Thyroid gland (tissue), 4 donors: Measurements from ENCODE around the gene HRG. TPM values are rescaled to one million over a fixed set of nuclear protein-coding genes. Genes with fewer than 3 reads are reported as not detected.

Experiments used
- DNase-seq, 2 donors: peaks; one replicate each; pipeline ENCODE4 v3.0.0-alpha.2; 2019
- H3K27ac ChIP-seq, 3 donors: fragments of 200-600 bp; sonication (generic); 1 replicate in 2 of 3; 2 replicates in 1 of 3; pipeline ENCODE4 v1.5.1; 2016 to 2019; ENCODE audit warnings: mild to moderate bottlenecking in 1 of 3, moderate library complexity in 1 of 3
- H3K27me3 ChIP-seq: fragments of 200-600 bp; sonication (generic); one replicate; pipeline ENCODE4 v1.5.1; 2019
- H3K36me3 ChIP-seq, 2 donors: fragments of 200-600 bp; sonication (generic); one replicate each; pipeline ENCODE4 v1.5.1; 2016 to 2019
- H3K4me1 ChIP-seq, 2 donors: fragments of 200-600 bp; sonication (generic); one replicate each; pipeline ENCODE4 v1.5.1; 2017 to 2019
- H3K4me3 ChIP-seq, 3 donors: fragments of 200-600 bp; sonication (generic); replicated peaks in 1 of 3; 1 replicate in 2 of 3; 2 replicates in 1 of 3; pipeline ENCODE4 v1.5.1; 2016; ENCODE audit warnings: mild to moderate bottlenecking in 1 of 3
- H3K9me3 ChIP-seq: fragments of 200-600 bp; sonication (generic); one replicate; pipeline ENCODE4 v1.5.1; 2017
- POLR2A ChIP-seq, 2 donors: fragments of 450-650 bp; IDR thresholded peaks; one replicate each; pipeline ENCODE4 v1.6.1; 2017; ENCODE audit warnings: antibody characterized with exemption in 2 of 2, mild to moderate bottlenecking in 2 of 2, moderate library complexity in 1 of 2
- WGBS, 2 donors: methylation state at CpG; one replicate each; pipeline ENCODE4 v1.1.5; 2017; 5-methylcytosine and 5-hydroxymethylcytosine counted together
- intact Hi-C: fragments of 100-400 bp; cut with DNase I; formaldehyde crosslinking; loops from one replicate; pipeline ENCODE4 v1.15.1; 2023
- total RNA-seq, 4 donors: library from RNA; depleted of rRNA; stranded (reverse); fragments of >200 nt; gene quantifications; one replicate each; pipeline ENCODE4 v1.2.3, GENCODE V29; 2016
- TF ChIP-seq, protein P1 (sequence below), 6 experiments: fragments of 200-600 bp in 3 of 6; fragments of 450-650 bp in 3 of 6; sonication (generic) in 3 of 6; IDR thresholded peaks; one replicate each; pipeline ENCODE4 v1.5.1; 2016 to 2019; ENCODE audit warnings: antibody characterized with exemption in 6 of 6, mild to moderate bottlenecking in 2 of 6, inconsistent platforms in 1 of 6, moderate library complexity in 1 of 6

HRG gene
- total RNA-seq, 4 donors from 2014 or later: 0.34 TPM; not detected in 3

DNA sequence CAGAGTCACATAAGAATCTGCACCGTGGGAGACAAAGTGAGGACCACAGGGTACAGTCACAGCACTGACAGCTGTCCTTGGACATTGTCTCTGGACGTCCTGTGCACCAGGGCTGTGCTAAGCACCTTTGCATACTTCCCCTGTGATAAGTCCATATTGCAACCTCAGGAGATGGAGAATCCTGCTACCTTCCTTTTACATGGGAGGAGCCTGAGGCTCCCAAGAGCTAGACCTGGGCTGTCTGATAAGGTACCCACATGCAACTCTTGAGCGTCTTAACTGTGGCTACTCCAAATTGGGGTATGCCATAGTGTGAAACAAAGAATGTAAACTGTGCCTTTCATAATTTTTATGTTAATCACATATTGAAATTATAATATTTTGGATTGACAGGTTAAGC, 28.1 kb upstream of the HRG start:
- intact Hi-C loops: no loop called here
- no peaks in the 10 kb centered on the region for H3K27me3 ChIP-seq
- WGBS, 2 donors: 70 to 87% methylated on average over 3 of the region's 3 CpGs
- H3K36me3 ChIP-seq: no peaks in the 10 kb centered on the region
- H3K27ac ChIP-seq: no peak overlapping the region
- no peak for TF ChIP-seq POLR2A (IDR thresholded peaks at IDR 0.05)
- TF ChIP-seq, protein P1, sequence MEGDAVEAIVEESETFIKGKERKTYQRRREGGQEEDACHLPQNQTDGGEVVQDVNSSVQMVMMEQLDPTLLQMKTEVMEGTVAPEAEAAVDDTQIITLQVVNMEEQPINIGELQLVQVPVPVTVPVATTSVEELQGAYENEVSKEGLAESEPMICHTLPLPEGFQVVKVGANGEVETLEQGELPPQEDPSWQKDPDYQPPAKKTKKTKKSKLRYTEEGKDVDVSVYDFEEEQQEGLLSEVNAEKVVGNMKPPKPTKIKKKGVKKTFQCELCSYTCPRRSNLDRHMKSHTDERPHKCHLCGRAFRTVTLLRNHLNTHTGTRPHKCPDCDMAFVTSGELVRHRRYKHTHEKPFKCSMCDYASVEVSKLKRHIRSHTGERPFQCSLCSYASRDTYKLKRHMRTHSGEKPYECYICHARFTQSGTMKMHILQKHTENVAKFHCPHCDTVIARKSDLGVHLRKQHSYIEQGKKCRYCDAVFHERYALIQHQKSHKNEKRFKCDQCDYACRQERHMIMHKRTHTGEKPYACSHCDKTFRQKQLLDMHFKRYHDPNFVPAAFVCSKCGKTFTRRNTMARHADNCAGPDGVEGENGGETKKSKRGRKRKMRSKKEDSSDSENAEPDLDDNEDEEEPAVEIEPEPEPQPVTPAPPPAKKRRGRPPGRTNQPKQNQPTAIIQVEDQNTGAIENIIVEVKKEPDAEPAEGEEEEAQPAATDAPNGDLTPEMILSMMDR (IDR thresholded peaks at IDR 0.05): no peak
- no peak overlapping the region for H3K4me3 ChIP-seq
- DNase-seq: no peak
- no peaks in the 10 kb centered on the region for H3K9me3 ChIP-seq
- H3K4me1 ChIP-seq: peaks cover 0 to 7% of the 10 kb centered on the region in 2 donors

DNA sequence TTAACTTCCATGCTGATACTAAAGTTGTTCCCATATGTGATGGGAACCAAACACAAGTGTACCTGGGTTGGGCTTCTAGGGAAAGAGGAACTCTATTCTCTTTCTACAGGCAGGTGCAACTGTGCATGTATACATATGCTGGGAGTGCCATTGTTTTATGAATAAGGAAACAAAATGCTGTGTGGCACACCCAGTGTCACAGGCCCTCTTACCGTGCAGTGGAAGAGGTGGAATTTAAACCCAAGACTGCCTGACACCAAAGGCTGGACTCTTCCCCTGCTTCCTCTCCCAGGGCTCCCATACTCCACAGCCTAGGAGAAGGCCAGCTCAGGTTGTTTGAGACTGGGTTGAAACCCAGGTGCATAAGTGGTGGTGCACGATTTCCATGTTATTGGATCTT, 27.6 kb upstream of the HRG start:
- peaks cover 0 to 7% of the 10 kb centered on the region in 2 donors for H3K4me1 ChIP-seq
- intact Hi-C loops: no loop called here

DNA sequence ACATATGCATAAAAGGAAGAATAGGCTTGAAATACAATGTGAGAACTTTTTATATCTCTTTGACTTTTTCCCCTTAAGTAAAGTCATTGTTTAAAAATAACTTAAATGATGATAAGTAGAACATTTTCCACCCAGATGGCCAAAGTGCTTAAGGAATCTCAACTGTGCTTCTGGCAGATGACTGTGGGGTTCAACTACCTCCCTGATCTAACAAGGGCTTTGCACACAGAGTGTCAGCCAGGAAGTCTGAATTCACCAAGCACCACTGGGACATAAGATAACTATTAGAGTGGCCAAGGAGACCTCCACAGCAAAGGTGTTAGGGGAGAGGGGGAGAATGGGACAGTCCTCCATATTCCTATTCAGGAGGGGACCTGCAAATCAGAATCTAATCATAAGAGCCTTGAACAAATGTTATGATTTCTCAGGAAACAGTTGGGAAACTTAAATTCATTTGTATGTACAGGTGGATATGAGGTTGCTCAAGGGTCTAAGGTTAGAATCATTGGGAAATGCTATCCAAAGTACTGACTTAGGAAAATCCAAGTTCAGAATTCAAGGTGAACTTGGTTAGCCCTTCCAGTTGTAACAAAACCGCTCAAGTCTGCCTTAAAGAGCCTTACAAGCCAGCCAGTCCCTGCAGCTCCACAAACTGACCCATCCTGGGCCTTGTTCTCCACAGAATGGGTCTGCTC, 25.9 kb upstream of the HRG start, which contains the start of gene FETUB:
Gene FETUB (plus strand): TSS at position 622 of the 695 bp plus-strand sequence. CDS start 62 bp downstream, at position 684.
- TF ChIP-seq POLR2A (IDR thresholded peaks at IDR 0.05): no peak
- TF ChIP-seq, protein P1 (IDR thresholded peaks at IDR 0.05): no peak
- no peaks in the 10 kb centered on the region for H3K36me3 ChIP-seq
- H3K4me3 ChIP-seq: no peak within 1 kb of the TSS
- WGBS, 2 donors: 82 to 86% methylated on average over 1 of the region's 1 CpG
- H3K4me1 ChIP-seq: peaks cover 0 to 7% of the 10 kb centered on the region in 2 donors
- no peak within 1 kb of the TSS for H3K27ac ChIP-seq
- no peaks in the 10 kb centered on the region for H3K9me3 ChIP-seq
- intact Hi-C loops: no loop called here
- no peaks in the 10 kb centered on the region for H3K27me3 ChIP-seq
- DNase-seq: no peak

More for the DNA sequence above, 27.6 kb upstream of the HRG start:
- no peak overlapping the region for H3K27ac ChIP-seq
- no peaks in the 10 kb centered on the region for H3K9me3 ChIP-seq
- TF ChIP-seq, protein P1 (IDR thresholded peaks at IDR 0.05): no peak
- TF ChIP-seq POLR2A (IDR thresholded peaks at IDR 0.05): no peak
- no peak overlapping the region for H3K4me3 ChIP-seq
- no peak for DNase-seq
- no peaks in the 10 kb centered on the region for H3K27me3 ChIP-seq
- WGBS, 2 donors: 81 to 92% methylated on average over 2 of the region's 2 CpGs
- H3K36me3 ChIP-seq: no peaks in the 10 kb centered on the region

DNA sequence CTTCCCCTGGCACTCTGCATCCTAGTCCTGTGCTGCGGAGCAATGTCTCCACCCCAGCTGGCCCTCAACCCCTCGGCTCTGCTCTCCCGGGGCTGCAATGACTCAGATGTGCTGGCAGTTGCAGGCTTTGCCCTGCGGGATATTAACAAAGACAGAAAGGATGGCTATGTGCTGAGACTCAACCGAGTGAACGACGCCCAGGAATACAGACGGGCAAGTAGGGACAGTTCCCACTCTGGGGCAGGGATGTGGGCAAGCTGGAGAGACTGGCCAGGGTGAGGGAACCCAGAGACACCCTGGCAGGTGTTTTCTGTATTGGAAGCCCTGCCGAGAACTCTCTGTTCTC, 25.4 kb upstream of the HRG start:
- H3K9me3 ChIP-seq: no peaks in the 10 kb centered on the region
- H3K4me3 ChIP-seq: no peak overlapping the region
- no peaks in the 10 kb centered on the region for H3K36me3 ChIP-seq

DNA sequence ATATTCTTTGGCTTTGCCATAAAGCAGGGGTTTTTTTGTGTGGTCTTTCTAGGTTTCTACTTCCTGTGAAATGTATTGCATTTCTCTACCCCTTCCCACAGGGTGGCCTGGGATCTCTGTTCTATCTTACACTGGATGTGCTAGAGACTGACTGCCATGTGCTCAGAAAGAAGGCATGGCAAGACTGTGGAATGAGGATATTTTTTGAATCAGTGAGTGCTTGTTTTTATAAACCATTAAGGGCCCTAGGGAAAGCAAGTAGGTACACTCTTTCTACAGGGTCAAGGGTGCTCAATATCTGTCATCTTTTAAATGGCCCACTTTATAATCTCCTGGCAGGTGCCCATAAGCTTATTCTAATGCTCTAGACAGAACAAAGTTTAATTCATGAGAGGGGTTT, 24.9 kb upstream of the HRG start:
- H3K9me3 ChIP-seq: no peaks in the 10 kb centered on the region
- intact Hi-C loops: no loop called here
- no peaks in the 10 kb centered on the region for H3K27me3 ChIP-seq
- H3K4me3 ChIP-seq: no peak overlapping the region
- peaks cover 0 to 7% of the 10 kb centered on the region in 2 donors for H3K4me1 ChIP-seq
- no peak overlapping the region for H3K27ac ChIP-seq
- no peaks in the 10 kb centered on the region for H3K36me3 ChIP-seq
- peak in 1 of 2 donors; percentile 4 for DNase-seq
- no peak for TF ChIP-seq POLR2A (IDR thresholded peaks at IDR 0.05)
- TF ChIP-seq, protein P1 (IDR thresholded peaks at IDR 0.05): no peak

More for the DNA sequence above, 25.4 kb upstream of the HRG start:
- TF ChIP-seq, protein P1 (IDR thresholded peaks at IDR 0.05): no peak
- no peak for TF ChIP-seq POLR2A (IDR thresholded peaks at IDR 0.05)
- H3K4me1 ChIP-seq: peaks cover 0 to 7% of the 10 kb centered on the region in 2 donors
- H3K27me3 ChIP-seq: no peaks in the 10 kb centered on the region
- H3K27ac ChIP-seq: no peak overlapping the region
- intact Hi-C loops: no loop called here
- 56 to 57% methylated on average over 9 of the region's 9 CpGs for WGBS, 2 donors
- peak; percentile 1 to 5 for DNase-seq
